H1 (cell line): ENCODE data around the gene DDX18.

Source experiments
- CTCF ChIP-seq, 3 experiments: IDR thresholded peaks; 1 replicate in 2 of 3; 2 replicates in 1 of 3; pipeline versions ENCODE4 v1.5.1 to v1.6.1; 2011; ENCODE audit warnings: low read length in 3 of 3, mild to moderate bottlenecking in 3 of 3, inconsistent platforms in 2 of 3, low read depth in 1 of 3, moderate library complexity in 1 of 3; ENCODE audit not compliant: insufficient read depth in 1 of 3; ENCODE audit errors: control extremely low read depth in 1 of 3
- EGR1 ChIP-seq: IDR thresholded peaks from 2 replicates; pipeline ENCODE4 v1.6.1; 2011; ENCODE audit warnings: low read depth, low read length, borderline replicate concordance
- MAX ChIP-seq: IDR thresholded peaks from 2 replicates; pipeline ENCODE4 v1.6.1; 2012; ENCODE audit warnings: inconsistent platforms

GRCh38 chr2:117832905-117833613 lies 18.6 kb downstream of the DDX18 start:
- TF ChIP-seq CTCF (IDR thresholded peaks at IDR 0.05; ENCODE audit: control extremely low read depth in 1 of 3, insufficient read depth in 1 of 3, low read depth in 1 of 3, low read length in 3 of 3) (no peak), MAX (no peak), EGR1 (no peak)
